Measurements from ENCODE around the gene INHBA. TPM values are rescaled to one million over a fixed set of nuclear protein-coding genes. Genes with fewer than 3 reads are reported as not detected.

INHBA gene
- total RNA-seq, 1 donor from 2014 or later = 8.9 TPM

DNA sequence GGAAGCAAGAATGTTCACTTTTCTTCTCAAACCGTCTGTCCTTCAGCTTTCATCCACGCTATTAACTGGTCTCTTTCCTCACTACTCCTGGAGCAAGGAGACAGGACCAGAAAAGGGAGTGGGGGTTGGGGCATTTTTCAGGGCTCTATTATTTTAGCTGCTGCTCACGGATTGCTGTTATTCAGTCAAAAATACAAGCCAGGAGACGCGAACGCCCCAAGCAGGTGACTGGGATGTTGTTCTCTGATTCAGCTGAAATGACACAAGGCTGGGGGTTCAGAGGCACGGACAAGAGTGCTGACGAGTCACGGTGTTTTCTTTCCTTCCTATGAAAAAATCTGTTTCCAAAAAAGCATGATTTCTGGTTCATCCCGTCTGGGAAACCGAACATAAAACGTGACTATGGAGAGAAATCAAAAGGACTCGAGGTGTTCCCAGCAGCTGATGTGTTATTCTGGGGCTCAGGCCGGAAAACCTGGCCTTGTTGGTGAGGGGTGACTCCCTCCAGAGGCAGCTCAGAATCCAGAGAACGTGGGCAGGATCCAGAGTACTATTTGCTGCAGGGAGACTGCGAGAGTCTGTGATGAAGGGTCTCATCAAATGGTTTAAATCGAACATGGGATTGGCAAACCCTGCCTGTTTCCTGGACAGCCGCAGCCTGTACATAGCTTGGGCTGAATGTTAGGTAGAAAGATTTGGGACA lies 3.5 kb upstream of the INHBA start:
- H3K4me3 ChIP-seq (ENCODE audit: low read depth, low read length) = no peak overlapping the region
- DNase-seq (ENCODE audit: low read depth) = no peak
- no peak for TF ChIP-seq CTCF (conservative IDR thresholded peaks at IDR 0.05; ENCODE audit: low read depth, low read length)

DNA sequence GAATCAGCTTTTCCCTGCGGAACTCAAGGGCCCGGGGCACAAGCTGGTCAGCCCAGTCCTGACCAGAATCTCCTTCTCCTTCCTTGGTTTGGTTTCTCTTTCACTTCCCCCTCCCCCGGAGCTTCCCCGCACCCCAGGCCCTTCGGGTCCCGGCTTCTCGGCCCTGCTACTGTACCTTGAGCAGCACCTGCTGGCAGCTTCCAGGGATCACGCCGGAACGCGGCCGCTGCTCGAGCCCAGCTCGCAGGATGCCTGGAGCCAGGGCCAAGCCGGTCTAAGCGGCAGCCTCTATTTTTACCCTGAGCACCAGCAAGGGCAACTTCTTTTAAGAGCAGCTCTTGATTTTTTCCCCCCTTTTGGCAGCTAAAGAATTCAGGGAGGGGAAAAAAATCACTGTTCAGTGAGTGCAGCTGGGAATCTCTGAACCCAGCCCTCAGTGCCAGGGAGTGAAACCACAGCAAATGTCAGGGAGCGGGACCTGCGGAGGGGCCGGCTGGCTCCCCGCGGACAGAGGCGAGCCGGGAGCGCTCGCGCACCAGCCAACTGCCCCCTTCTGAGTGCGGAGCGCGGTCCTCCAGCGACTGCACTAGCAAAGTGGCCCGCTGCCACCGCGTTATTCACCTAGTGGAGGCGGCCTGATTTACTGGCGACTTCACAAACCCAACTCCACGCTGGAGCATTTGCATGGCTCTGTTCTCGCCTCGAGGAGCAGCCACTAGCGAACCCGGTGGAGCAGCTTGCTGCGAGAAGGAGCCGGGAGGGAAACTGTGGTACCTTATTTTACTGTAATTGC lies 2.4 kb upstream of the INHBA start:
- peak overlapping the region; percentile 60 for H3K4me3 ChIP-seq (ENCODE audit: low read depth, low read length)
- no peak for DNase-seq (ENCODE audit: low read depth)
- TF ChIP-seq CTCF (conservative IDR thresholded peaks at IDR 0.05; ENCODE audit: low read depth, low read length) = peak; percentile 82

GRCh38 chr7:41701068-41701941 lies 1.6 kb downstream of the INHBA start:
- TF ChIP-seq CTCF (conservative IDR thresholded peaks at IDR 0.05; ENCODE audit: low read depth, low read length) = no peak
- no peak overlapping the region for H3K4me3 ChIP-seq (ENCODE audit: low read depth, low read length)
- DNase-seq (ENCODE audit: low read depth) = no peak

- peak overlapping the region; percentile 50 for H3K4me3 ChIP-seq (ENCODE audit: low read depth, low read length)
- TF ChIP-seq CTCF (conservative IDR thresholded peaks at IDR 0.05; ENCODE audit: low read depth, low read length) = no peak
- DNase-seq (ENCODE audit: low read depth) = no peak
Measured at GRCh38 chr7:41700044-41700471, 2.8 kb downstream of the INHBA start.

DNA sequence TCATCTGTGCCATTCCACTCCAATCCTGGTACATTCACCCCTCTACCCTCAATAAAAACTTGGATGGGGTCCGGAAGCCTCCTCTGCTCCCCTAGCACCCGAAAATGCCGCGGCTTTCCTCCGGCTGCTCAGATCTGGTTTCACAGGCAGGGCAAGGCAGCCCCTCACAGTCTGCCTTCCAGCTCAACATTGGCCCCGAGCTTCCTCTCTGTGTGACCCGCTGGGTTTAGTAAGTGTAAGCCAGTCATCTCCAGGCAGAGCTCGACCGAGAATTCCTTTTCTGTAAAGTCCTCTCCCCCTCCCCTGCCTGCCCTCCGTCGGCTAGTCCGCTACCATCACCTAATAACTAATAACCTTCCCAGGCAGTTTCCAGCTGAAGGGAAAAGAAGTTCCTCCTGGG lies 3.4 kb downstream of the INHBA start:
- no peak for TF ChIP-seq CTCF (conservative IDR thresholded peaks at IDR 0.05; ENCODE audit: low read depth, low read length)
- H3K4me3 ChIP-seq (ENCODE audit: low read depth, low read length) = peak overlapping the region; percentile 50

GRCh38 chr7:41698726-41699125 lies 4.2 kb downstream of the INHBA start:
- TF ChIP-seq CTCF (conservative IDR thresholded peaks at IDR 0.05; ENCODE audit: low read depth, low read length) = no peak
- H3K4me3 ChIP-seq (ENCODE audit: low read depth, low read length) = peak overlapping the region; percentile 50
- DNase-seq (ENCODE audit: low read depth) = no peak

More for the DNA sequence above, 3.4 kb downstream of the INHBA start:
- no peak for DNase-seq (ENCODE audit: low read depth)

Data from epithelial cell of proximal tubule (primary cell).